ENCODE measurements around the gene IL1B.

Gene IL1B

DNA sequence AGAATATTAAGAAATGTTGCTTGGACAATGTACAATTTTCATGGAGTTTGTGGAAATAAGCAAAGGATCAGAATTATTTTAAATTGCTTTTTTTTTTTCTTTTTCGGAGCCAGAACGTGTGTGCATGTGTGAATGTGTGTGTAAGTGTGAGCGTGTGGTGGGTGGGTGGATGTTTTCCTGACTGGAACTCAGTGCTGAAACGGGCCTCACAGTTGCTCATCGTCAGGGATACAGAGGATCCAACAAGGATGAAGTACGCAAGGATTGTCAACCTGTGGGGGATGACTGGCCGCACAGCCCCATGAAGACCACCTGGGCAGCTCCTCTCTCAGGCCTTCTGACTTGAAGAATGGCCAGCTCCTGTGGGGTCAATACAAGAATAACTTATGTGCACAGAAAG lies 17.5 kb downstream of the IL1B start:
- TF ChIP-seq, protein P1, sequence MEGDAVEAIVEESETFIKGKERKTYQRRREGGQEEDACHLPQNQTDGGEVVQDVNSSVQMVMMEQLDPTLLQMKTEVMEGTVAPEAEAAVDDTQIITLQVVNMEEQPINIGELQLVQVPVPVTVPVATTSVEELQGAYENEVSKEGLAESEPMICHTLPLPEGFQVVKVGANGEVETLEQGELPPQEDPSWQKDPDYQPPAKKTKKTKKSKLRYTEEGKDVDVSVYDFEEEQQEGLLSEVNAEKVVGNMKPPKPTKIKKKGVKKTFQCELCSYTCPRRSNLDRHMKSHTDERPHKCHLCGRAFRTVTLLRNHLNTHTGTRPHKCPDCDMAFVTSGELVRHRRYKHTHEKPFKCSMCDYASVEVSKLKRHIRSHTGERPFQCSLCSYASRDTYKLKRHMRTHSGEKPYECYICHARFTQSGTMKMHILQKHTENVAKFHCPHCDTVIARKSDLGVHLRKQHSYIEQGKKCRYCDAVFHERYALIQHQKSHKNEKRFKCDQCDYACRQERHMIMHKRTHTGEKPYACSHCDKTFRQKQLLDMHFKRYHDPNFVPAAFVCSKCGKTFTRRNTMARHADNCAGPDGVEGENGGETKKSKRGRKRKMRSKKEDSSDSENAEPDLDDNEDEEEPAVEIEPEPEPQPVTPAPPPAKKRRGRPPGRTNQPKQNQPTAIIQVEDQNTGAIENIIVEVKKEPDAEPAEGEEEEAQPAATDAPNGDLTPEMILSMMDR (IDR thresholded peaks at IDR 0.05) = no peak
- H3K27ac ChIP-seq = no peak overlapping the region
- no peak for DNase-seq (ENCODE audit: low spot score)
- no peak overlapping the region for H3K4me3 ChIP-seq

- no peak overlapping the region for H3K27ac ChIP-seq
Observed at GRCh38 chr2:112818094-112818902, 18.3 kb downstream of the IL1B start.

DNA sequence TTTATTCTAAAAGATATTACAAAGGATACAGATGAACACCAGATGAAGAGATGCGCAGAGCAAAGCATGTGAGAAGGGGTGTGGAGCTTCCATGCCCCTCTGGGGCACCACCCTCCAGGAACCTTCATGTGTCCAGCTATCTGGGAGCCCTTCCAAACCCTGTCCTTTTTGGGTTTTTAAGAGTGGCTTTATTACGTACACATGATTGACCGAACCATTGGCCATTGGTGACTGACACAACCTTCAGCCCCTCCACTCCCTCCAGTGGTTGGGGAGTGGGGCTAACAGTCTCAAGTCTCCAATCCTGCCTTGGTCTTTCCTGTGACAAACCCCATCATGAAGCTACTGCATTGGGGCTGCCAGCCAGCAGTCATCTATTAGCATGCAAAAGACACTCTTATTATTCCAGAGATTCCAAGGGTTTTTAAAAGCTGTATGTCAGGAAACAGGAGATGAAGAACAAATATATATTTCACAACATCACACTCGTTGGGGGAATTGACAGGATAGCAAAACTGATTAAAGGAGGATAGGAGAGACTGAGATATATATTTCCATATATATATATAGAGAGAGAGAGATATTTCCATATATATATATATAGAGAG lies 19.4 kb downstream of the IL1B start:
- H3K27ac ChIP-seq = no peak overlapping the region
- TF ChIP-seq, protein P1 (IDR thresholded peaks at IDR 0.05) = no peak
- DNase-seq (ENCODE audit: low spot score) = no peak
- no peak overlapping the region for H3K4me3 ChIP-seq

More at GRCh38 chr2:112818094-112818902, 18.3 kb downstream of the IL1B start:
- no peak for DNase-seq (ENCODE audit: low spot score)
- no peak overlapping the region for H3K4me3 ChIP-seq
- TF ChIP-seq, protein P1 (IDR thresholded peaks at IDR 0.05) = no peak

GRCh38 chr2:112814278-112814677 lies 22.3 kb downstream of the IL1B start:
- Histone ChIP-seq H3K27ac (no peak overlapping the region), H3K4me3 (no peak overlapping the region)
- no peak for DNase-seq (ENCODE audit: low spot score)
- TF ChIP-seq, protein P1 (IDR thresholded peaks at IDR 0.05) = no peak

- Histone ChIP-seq H3K4me3 (no peak overlapping the region), H3K27ac (no peak overlapping the region)
- TF ChIP-seq, protein P1 (IDR thresholded peaks at IDR 0.05) = no peak
- no peak for DNase-seq (ENCODE audit: low spot score)
Observed at GRCh38 chr2:112813280-112813966, 23.2 kb downstream of the IL1B start.

GRCh38 chr2:112812318-112813267 lies 24.0 kb downstream of the IL1B start:
- H3K4me3 ChIP-seq = no peak overlapping the region
- DNase-seq (ENCODE audit: low spot score) = no peak
- TF ChIP-seq, protein P1 (IDR thresholded peaks at IDR 0.05) = no peak
- no peak overlapping the region for H3K27ac ChIP-seq
